C4-2B (cell line): ENCODE data around the gene CDH20.

Experiments used
- CTCF ChIP-seq: fragments of 450-650 bp; conservative IDR thresholded peaks from 2 replicates; pipeline ENCODE4 v1.5.1; 2017; ENCODE audit warnings: mild to moderate bottlenecking
- ZFX ChIP-seq: fragments of 450-650 bp; IDR thresholded peaks from 2 replicates; pipeline ENCODE4 v1.6.1; 2017

GRCh38 chr18:61350578-61350977 lies 17.3 kb downstream of the CDH20 start:
- no peak for TF ChIP-seq CTCF
- TF ChIP-seq ZFX: no peak
